A673 (cell line): ENCODE measurements around the gene RNF175.

Experiments
- EZH2 ChIP-seq: fragments of 200-600 bp; sonication (generic); IDR thresholded peaks from 2 replicates; pipeline ENCODE4 v1.6.1; 2017; ENCODE audit warnings: borderline replicate concordance, low read depth, mild to moderate bottlenecking, mixed read lengths, antibody characterized with exemption, low read length; ENCODE audit not compliant: poor library complexity, severe bottlenecking
- TF ChIP-seq, protein P1 (sequence below): fragments of 300-800, 200-600 bp; sonication (generic); conservative IDR thresholded peaks from 2 replicates; pipeline ENCODE4 v1.5.1; 2017; ENCODE audit warnings: low read depth, mild to moderate bottlenecking, antibody characterized with exemption, low read length, moderate library complexity, mixed read lengths

DNA sequence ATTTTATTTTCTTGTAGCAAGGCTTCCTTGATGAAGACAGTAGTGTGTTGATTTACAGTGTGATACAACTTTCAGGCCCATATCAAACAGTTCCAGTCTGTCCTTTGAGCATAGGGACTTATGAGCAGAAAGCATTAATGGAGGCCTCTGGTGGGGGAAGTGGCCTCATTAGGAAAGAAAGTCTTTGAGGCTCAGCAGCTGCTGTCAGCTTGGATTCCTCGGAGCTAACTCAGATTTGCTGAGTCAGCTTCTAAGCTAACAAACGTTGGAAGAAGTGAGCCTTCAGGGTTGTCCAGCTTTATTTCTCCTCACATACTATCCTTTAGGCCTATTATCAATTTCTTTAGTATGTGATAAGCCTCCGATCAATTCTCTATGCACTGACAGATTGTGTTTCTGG, 44.9 kb upstream of the RNF175 start:
- TF ChIP-seq, protein P1, sequence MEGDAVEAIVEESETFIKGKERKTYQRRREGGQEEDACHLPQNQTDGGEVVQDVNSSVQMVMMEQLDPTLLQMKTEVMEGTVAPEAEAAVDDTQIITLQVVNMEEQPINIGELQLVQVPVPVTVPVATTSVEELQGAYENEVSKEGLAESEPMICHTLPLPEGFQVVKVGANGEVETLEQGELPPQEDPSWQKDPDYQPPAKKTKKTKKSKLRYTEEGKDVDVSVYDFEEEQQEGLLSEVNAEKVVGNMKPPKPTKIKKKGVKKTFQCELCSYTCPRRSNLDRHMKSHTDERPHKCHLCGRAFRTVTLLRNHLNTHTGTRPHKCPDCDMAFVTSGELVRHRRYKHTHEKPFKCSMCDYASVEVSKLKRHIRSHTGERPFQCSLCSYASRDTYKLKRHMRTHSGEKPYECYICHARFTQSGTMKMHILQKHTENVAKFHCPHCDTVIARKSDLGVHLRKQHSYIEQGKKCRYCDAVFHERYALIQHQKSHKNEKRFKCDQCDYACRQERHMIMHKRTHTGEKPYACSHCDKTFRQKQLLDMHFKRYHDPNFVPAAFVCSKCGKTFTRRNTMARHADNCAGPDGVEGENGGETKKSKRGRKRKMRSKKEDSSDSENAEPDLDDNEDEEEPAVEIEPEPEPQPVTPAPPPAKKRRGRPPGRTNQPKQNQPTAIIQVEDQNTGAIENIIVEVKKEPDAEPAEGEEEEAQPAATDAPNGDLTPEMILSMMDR, result no peak
- no peak for TF ChIP-seq EZH2
